GF-D8 (cell line): ENCODE data around the gene RPUSD1.
"Not testable (repeated sequence)": the region's sequence is repeated elsewhere in the genome, so short reads cannot be mapped to it uniquely, and the experiment has no call there.

ENCODE experiments used
- DNase-seq: peaks from one replicate; lab custom pipeline; 2025; lab: John Stamatoyannopoulos, UW

RPUSD1 gene

DNA sequence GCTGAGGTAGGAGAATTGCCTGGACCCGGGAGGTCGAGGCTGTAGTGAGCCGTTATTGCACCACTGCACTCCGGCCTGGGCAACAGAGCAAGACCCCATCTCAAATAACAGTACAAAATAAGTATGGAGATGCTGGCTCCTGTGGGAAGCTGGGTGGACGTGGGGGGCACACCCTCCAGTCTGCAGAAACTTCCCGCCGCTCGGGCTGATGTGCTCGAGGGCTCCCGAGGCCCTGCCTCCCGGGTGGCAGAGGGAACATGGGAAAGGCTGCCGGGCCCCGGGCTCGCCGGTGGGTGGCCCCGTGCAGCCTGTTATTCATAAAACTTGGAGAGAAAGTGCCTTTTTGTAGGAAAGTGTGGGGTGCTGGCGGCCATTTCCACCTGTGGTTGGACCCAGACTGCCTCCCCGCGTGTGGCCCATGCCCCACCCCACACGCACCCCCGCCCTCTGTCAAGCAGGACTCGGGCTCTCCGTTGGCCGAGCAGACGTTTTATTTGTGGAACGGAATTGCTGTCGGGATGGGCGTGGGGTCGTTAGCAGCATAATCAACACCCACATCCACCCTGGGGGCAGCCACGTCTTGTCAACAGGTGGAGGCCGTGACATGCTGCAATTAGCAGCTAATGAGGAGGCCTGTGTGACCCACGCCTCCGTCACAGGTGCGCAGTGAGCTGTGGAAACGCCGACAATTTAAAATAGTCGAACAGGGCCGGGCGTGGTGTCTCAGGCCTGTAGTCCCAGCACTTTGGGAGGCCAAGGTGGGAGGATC is 40.0 kb downstream of the RPUSD1 start:
- DNase-seq: no peak

DNA sequence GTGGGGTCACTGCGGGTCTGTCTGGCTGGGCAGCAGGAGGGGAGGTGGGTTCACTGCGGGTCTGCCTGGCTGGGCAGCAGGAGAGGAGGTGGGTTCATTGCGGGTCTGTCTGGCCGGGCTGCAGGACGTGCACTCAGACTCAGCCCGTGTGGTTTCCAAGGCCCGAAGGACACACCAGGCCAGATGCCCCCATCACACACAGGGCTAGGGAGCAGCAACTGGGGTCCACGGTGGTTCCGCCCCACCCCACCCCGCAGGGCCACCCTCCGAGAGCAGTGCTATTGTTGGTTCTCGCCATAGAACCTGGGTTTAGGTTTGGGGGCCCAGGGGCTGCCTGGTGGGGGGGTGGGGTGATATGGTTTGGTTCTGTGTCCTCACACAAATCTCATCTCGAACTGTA is 41.5 kb downstream of the RPUSD1 start:
- no peak for DNase-seq

DNA sequence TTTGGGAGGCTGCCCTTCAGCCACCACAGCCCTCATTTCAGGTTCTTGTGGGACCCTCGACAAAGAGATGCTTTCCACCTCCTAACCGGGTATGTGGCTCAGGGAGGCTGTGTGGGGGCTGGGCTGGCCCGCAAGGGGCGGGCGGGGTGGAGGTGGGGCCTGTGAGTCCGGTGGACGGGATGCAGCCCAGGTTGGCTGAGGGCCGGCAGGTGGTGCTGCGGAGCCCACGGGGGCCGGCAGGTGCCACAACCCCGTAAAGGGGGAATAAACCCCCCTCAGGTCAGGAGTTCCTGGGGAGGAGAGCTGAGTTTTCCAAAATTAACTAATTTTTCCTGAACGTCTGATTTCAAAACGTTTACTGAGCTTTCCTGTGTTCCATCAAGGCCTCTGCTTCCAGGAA is 42.4 kb downstream of the RPUSD1 start:
- no peak for DNase-seq

DNA sequence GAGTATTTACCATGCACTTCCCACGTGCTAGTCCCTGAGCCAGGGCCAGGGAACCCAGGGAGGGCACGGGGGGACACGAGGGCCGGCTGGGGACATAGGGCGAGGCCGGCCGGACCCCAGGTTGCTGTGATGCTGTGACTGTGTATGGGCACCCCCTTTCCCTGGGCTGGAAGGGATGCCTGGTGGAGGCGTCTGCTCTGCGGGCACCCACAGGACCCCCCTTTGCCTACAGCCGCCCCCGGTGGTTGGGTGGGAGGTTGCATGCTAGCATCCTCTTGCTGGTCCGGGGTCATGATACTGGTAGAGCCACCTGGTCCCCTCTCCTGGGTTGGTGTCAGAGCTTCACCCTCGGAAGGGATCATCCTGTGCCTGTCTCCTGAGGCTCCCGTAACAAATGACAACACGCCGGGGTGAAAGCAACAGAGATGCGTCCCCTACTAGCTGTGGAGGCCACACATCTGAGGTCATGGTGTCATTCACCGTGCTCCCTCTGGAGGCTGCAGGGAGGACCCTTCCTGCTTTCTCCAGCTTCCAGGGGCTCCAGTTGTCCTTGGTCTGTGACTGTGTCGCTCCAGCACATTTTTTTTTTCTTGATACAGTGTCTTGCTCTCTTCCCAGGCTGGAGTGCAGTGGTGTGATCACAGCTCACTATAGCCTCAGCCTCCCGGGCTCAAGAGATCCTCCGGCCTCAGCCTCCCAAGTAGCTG is 44.2 kb downstream of the RPUSD1 start:
- DNase-seq: no peak

DNA sequence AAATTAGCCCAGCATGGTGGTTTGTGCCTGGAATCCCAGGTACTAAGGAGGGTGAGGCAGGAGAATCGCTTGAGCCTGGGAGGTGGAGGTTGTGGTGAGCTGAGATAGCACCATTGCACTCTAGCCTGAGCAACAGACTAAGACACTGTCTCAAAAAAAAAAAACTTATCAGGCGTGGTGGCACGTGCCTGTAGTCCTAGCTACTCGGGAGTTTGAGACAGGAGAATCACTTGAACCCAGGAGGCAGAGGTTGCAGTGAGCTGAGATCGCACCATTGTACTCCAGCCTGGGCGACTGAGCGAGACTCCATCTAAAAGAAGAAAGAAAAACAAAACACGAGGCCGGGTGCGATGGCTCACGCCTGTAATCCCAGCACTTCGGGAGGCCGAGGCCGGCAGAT is 45.3 kb downstream of the RPUSD1 start:
- not testable (repeated sequence) for DNase-seq

DNA sequence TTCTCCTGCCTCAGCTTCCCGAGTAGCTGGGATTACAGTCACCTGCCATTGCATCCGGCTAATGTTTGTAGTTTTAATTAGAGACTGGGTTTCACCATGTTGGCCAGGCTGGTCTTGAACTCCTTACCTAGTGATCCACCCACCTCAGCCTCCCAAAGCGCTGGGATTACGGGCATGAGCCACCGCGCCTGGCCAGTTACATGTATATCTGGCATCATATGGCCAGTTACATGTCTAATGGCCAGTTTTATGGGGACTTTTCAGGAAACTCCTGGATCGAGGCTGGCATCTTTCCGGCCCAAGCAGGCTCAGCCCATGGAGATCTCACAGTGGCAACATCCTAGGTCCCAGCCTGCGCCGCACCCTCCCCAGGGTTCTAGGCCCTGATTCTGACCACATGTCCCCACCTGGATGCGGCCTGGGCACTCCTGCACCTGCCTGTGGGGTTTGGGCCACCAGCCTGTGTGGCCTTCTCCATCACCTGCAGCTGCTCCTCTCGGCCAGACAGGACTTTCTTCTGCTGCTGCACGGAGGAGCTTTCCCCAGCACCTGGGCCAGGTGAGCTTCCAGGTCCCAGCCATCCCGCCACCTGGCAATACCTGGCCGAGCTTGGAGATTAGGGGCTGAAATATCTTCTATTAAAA is 46.1 kb downstream of the RPUSD1 start:
- no peak for DNase-seq

DNA sequence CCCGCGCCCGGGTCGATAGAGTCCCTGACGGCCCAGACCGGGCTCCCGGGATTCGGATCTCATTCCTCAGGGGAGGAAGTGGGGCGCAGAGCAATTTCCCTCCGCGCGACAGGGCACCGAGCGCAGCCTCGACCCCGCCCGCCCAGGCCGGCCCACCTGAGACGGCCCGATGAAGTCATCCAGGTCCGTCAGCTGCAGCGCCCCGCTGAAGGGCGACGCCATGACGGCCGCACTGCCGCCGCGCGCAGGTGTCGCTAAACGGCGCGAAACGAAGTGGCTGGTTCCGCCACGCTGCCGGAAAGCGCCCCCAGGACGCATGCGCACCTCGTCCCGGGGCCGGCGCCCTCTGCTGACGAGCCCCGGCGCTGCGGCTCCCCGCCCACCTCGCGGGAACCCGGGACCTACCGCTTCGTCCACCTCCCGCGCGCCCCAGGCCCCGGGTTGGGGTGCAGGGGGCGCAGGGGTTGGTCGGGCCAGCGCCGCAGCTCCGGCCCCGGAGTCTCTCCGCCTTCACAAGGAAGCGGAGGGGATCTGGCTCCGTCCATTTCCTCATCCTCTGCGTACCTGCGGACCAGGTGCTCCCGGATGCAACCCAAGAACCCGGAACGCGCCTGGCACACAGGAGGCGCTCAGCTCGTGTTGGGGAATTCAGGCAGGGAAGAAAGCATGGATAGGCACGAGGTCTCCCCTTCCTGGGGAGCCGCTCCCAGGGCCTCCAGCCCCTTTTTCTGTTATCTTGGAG is 47.2 kb downstream of the RPUSD1 start, which contains the start of gene CIAO3:
Gene CIAO3, minus strand, starts transcription at position 234 of the 742 bp plus-strand sequence. Its CDS starts 12 bp downstream, at position 222.
- DNase-seq: peak; percentile 53

DNA sequence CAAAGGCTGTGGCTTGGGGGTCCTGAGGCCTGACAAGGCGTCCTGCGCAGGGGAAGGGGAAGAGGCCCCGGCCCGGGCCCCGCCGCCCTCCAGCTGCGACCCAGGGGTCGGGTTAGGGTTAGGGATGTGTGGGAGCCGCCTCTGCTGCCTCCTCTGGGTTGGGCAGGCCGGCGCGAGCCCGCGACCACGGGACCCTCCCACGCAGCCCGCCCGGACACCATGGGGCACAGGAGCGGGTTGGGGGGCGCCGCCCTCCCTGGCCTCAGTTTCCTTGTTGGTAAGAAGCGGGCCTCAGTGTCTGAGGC is 47.8 kb downstream of the RPUSD1 start:
- DNase-seq: no peak

DNA sequence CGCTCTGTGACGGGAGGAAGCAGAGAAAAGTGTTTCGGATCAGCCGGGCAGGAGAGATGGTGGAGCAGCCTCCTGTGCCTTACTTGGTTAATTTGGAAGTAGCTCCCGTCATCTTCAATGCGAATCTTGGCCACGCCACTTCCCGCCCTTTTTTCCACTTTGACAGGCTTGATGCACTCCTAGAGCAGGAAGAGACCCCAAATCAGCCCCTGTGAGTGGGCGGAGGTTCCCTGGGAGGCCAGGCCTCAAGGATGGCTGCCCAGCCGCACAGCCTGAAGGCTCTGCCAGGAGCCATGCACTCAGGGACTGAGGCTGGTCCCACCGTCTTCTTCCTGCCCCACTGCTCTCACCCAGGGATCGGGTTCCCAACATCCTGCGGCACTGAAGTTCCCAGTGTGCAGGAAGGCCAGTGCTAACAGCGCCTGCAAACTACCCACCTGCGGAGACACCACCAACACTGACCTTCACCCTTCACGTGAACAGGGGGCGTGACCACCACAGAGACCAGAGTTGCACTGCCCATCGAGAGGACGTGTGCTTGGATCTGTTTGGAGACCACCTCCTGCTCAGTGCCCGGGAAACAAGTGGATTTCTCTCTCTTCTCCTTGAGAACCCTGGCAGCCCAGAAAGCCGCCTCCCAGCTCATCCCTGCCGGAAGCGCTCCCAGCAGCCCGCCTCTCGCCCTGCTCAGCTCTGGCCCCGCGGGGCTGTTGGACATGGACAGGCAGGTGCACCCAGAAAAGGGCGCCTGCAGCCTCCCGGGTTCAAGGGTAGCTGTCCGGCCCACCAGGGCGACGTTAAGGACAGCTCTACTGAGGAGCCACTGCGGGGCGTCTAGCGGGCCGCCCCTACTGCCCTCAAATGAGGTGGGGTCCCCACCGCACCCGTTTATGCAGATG is 48.4 kb downstream of the RPUSD1 start:
- DNase-seq: no peak

DNA sequence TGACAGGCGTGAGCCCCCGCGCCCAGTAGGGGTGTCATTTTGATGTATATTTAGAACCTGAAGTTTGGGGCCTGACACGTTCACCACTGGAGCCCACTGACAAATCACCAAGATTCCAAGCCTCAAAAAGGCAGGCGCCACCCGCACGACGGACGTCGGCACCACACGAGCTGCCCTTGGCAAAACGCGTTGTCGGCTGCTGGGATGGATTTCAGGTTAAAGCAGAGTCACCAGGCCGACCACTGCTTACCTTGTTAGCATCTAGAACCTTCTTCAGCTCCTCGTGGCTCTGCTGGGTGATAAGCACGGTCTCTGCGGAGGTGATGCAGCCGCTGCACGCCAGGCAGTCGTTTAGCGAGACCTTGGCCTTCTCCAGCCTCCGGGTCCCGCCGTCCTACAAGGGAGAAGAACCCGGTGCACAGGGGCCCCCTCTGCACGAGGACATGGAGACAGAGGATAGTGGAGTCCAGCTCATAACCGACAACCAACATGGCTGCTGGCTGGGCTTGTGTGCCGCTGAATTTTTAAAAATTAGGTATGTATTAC is 51.2 kb downstream of the RPUSD1 start:
- no peak for DNase-seq

DNA sequence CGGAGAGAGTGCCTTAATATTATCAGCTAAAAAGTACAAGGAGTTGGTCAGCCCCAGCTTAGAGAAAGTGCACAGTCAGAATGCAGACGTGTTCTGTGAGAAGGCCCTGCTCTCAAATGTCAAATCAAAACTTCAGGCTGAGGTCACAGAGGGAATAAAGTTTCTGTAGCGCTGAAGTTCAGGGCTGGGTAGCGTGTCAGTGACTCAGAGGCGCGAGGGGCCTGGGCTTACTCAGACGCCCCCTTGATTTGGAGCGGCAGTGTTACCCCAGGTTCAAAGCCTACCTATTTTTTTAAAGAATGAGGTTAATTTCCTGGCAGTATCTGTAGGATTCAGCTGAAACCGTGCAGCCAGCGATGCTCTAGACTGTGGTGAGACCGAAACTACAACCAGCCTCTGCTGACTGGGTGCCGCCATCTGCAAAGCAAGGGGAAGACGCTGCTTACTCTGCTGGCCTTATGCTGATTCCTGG is 52.2 kb downstream of the RPUSD1 start:
- DNase-seq: no peak

DNA sequence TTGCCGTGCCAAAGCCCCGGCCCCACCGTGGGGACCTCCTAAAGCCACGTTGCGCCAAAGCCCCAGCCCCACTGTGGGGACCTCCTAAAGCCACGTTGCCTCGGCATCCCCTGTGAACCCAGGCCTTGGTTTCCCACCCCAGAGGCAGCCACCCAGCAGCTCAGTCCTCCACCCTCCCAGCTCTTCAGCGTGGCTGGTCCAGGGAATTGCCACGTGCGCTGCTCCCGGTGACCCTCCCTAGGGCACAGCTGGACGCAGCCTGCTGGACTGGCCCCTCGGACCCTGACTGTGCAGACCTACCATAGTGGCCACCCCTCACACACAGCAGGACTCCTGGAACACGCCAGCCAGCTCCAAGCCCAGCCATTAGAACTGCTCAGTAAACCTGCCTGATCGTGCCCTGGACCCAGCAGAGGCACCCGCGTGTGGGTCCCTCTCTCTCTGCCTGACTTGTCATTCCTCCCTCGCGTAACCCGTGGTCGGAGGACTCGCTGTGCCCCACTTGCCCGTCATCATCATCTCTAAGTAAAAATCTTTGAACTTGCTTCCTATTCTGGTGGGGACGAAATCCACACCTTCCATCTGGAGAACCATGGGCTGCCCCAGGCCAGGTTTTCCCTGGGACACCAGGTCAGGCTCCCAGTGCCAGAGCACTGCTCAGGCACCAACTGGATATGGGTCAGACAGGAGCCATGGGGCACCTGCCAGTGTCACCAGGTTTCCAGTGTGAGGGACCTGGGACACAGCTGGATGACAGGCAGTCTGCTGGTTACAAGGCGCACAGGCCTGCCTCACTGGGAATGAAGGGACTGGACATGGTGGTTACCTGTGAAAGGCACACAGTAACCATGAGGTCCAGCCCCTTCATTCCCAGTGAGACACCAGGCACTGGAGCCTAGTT is 53.0 kb downstream of the RPUSD1 start:
- DNase-seq: no peak
